Activated CD8-positive, alpha-beta memory T cell treated with anti-CD3 and anti-CD28 coated beads, Interleukin-2, amount 50 U/mL, for 24 hours (primary cell): ENCODE measurements around the gene LTC4S.
"Not testable (repeated sequence)": the region's sequence is repeated elsewhere in the genome, so short reads cannot be mapped to it uniquely, and the experiment has no call there.

Experiments used
- DNase-seq: peaks from one replicate; pipeline ENCODE4 v3.0.0-alpha.2; 2020; ENCODE audit errors: extremely low read depth

The LTC4S gene

GRCh38 chr5:179793468-179794139 lies at the start of gene LTC4S:
Gene LTC4S (plus strand): TSS chr5:179793986. CDS start chr5:179794081, 95 bp downstream.
- no peak for DNase-seq

- DNase-seq = not testable (repeated sequence)
These were observed 49.7 kb upstream of the LTC4S start for GRCh38 chr5:179744106-179744505.

DNA sequence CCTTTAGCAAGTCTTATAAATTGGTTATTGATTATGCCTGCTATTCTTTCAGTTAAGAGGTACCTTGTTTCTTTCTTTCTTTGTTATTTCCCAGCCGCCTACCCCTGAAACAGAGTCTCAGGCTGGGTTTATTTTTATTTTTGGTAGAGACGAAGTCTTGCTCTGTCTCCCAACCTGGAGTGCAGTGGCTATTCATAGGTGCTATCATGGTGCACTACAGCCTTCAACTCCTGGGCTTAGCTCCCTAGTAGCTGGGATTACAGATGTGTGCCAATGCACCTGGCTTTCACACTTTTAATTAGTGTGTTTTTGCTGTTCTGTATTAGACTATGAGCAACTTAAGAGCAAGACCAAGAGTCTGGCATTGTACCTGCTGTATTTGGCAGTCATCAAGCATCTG lies 46.9 kb upstream of the LTC4S start:
- DNase-seq = no peak

DNA sequence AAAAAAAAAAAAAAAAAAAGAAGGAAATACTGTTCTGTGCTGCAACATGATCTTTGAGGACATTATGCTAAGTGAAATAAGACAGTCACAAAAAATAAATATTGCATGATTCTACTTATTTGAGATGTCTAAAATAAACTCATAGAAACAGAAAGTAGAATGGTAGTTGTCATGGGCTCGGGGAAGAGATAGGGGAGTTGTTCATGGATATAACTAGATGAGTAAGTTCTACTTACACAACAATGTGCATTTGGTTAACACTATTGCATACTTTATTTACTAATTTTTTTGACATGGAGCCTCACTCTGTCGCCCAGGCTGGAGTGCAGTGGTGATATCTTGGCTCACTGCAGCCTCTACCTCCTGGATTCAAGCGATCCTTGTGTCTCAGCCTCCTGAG lies 46.0 kb upstream of the LTC4S start:
- no peak for DNase-seq

DNA sequence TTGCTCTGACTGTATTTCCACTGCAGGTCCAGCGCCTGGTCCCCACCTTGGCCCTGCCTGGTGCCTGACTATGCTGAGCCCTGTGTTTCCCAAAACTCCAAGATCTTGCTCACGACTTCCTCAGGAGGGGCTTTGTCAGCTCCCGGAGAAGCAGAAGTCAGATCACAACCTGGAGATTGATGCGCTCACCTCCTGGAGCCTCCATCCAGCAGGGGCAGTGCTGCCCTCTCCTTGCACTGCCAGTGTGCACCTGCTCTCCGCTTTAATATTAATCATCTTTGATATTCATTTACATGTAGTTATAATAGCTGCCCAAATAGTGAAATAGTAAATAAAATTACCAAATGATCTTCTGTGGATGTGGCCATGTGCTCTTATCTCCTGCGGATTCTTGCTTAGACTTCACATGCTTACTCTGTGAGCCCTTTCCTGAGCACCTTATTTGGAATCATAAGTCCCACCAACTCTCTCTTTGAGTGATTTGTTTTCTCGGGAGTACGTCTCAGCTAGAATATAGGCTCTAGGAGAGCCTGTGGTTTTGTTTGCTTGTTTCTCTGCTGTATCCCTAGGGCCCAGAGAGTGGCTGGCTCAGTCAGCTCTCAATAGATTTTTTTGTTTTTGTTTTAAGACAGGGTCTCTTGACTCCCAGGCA lies 43.8 kb upstream of the LTC4S start:
- no peak for DNase-seq

DNA sequence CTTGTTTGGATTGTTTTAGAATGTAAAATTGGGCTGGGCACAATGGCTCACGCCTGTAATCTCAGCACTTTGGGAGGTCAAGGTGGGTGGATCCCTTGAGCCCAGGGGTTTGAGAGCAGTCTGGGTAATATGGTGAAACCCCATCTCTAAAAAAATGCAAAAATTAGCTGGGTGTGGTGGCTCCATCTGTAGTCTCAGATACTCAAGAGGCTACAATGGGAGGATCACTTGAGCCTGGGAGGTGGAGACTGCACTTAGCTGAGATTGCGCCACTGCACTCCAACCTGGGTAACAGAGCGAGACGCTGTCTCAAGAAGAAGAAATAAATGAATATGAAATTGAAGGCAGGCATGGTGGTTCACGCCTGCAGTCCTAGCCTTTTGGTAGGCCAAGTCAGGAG lies 39.8 kb upstream of the LTC4S start:
- no peak for DNase-seq

GRCh38 chr5:179755022-179755421 lies 38.8 kb upstream of the LTC4S start:
- DNase-seq = no peak

DNA sequence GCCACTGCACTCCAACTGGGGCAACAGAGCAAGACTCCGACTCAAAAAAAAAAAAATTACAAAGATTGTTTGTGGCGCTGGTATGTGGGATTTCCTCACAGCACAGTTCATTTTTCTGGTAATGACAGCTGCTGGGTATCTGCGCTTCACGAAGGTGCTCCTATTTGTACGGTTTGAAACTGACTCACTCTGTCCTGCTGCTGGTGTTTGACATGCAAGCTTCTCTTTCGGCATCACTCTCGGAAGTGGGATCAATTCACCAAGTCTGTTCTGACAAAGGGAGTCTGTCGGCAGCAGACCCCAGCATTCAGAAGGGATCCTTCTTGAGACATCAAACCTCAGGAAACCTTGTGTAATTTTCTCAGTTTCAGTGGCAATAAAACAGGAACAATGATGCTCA lies 34.8 kb upstream of the LTC4S start:
- no peak for DNase-seq

DNA sequence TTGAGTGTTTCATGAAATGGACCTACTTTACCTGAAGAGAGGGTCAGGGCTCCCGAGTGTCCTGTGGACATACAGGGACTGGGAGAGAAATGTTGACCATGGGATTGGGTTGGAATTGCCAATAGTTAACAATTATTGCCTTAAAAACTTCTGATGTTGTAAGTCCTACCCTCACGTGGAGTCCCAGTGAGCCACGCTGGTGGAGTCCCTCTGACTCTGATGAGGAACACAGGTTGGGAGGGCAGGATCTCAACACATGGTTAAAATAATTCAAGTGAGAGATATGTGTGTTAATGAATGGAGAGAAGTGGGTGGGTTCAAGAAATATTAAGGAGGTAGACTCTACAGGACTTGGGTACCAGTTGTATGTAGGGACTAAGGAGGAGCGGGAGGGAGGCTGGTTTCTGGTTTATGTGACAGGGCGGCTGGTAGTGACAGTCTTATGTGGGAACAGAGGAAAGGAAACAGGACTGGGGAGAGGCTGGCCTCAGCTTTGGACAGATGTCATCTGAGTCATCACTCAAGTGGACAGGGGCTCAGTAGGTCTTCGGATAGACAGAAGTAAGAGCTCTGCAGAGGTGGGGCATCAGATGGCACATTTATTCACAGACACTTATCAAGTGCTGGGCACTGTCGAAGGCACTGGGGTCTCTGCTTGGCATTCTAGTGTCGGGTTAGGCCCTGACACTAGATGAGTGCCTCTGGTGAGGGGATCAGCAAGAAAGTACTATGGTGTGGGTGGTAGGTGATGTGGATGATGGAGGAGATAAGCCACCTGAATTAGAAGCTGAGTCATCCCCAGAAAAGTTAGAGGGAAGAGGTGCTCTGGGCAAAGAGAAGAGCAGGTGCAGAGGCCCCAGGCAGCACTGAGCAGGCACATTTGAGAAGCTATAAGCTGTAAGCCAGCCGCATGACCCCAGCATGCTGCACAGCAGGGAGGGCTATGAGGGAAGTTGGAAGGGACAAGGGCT lies 33.9 kb upstream of the LTC4S start:
- no peak for DNase-seq

DNA sequence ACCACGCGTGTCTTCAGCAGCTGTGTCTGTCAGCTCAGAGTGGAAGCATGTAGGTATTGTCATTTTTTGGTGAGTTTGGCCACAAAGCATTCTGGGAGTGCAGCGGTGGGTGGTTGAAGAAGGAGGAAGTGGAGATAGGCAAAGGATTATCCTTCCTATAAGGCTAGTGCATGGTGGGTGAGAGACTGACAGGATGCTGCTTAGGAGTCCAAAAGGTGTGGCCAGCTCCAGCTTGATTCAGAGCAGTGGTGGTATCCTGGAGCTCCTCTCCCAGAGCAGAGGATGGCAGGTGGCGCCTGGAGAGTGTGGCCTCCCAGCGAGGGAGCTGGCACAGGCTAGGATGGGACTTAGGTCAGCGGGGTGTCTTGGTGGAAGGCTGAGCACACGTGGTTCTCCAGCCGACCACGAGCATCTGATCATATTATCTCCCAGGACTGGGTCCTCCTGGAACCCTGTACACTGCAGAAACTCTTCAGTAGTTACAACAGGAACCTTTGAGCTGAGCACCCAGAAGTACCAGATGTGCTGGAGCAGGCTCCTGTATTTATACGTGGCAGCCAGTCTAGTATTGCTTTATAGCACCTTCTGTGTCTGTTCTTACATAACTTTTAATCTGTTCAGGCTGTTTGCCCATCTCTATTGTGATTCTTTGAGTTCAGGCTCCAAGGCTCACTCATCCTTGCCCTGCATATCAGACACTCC lies 31.6 kb upstream of the LTC4S start:
- DNase-seq = no peak

GRCh38 chr5:179762781-179763176 lies 31.0 kb upstream of the LTC4S start:
- DNase-seq = no peak

GRCh38 chr5:179763215-179763945 lies 30.4 kb upstream of the LTC4S start:
- DNase-seq = peak; percentile 20

DNA sequence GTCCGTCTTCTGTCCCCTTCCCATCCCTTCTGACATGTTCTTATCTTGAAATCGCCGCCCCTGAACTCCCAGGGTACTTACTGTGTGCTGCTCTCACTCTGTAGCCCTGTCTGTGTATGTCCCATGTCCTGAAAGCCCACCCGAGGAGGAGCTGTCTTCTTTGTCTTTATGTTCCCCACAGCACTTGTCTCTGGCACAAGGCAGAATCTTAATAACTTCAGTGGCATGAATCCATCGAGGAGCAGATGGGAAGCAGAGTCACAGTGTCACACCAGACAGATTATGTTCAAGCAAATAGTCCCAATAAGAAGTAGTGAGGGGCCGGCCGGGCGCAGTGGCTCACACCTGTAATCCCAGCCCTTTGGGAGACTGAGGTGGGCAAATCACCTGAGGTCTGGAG lies 29.7 kb upstream of the LTC4S start:
- DNase-seq = no peak

- DNase-seq = no peak
These were observed 28.4 kb upstream of the LTC4S start for GRCh38 chr5:179765400-179765799.

DNA sequence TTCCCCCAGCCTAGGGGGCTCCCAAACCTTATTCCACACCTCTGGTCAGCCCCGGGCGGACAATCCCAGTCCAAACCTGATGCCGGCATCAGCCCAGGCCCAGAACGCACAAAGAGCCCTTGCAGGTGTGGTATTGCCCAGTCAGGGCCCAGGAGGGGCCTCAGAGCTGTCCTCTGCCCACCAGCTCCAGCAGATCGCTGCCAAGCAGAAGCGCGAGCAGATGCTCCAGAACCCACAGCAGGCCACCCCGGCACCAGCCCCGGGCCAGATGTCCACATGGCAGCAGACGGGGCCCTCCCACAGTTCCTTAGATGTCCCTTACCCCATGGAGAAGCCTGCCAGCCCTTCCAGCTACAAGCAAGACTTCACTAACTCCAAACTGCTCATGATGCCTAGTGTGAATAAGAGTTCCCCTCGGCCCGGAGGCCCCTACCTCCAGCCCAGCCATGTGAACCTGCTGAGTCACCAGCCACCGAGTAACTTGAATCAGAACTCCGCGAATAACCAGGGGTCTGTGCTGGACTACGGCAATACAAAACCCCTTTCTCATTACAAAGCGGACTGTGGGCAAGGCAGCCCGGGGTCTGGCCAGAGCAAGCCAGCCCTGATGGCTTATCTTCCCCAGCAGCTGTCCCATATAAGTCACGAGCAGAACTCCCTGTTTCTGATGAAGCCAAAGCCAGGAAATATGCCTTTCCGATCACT lies 27.6 kb upstream of the LTC4S start:
- no peak for DNase-seq

GRCh38 chr5:179766726-179767455 lies 26.9 kb upstream of the LTC4S start:
- no peak for DNase-seq

- no peak for DNase-seq
These were observed 26.2 kb upstream of the LTC4S start for GRCh38 chr5:179767496-179768100.

DNA sequence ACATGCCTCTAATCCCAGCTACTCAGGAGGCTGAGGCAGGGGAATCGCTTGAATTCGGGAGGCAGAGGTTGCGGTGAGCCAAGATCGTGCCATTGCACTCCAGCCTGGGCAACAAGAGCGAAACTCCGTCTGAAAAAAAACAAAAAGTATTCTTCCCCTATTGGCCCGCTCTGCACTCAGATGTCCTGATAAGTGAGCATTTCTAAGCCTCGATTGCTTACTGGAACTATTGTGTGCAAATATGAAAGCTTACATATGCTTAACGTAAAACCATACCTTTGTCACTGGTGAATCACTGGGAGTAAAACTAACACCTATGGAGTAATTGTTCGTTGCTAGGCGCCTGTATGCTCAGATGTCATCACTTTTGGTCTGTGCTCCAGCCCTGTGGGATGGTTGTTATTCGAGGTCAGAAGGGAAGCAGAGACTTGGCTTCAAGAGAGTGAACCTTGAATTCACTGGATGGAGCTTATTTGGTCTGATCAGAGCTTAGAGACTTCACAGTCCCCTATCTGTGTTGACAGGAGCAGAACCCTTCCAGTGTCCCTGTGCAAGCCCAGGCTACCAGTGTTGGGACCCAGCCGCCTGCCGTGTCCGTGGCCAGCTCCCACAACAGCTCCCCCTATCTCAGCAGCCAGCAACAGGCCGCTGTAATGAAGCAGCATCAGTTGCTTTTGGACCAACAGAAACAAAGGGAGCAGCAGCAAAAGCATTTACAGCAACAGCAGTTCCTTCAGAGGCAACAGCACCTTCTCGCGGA lies 25.3 kb upstream of the LTC4S start:
- DNase-seq = no peak

DNA sequence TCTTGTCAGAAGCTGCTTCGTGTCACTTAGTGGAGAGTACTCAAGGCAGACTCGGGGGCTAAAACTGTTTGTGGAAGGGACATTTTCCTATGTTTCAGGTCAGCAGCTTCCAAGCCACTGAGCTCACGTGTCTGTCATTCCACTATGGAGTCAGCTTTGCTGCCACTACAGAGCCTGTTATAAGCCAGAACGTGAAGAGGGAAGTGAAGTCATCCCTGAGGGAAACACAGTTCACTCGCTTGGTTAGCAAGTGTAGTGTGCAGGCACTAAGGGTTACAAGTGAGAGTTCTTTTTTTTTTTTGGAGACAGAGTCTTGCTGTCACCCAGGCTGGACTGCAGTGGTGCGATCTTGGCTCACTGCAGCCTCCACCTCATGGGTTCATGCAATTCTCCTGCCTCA lies 24.5 kb upstream of the LTC4S start:
- no peak for DNase-seq
